GM18907 (cell line): ENCODE results near the gene ST6GALNAC3.

Experiments used
- ATAC-seq: cut with Tn5 transposase; IDR thresholded peaks from one replicate; pipeline ENCODE4 v1.9.1; 2021; ENCODE audit warnings: mild to moderate bottlenecking, moderate library complexity; ENCODE audit not compliant: unreplicated experiment

ST6GALNAC3 gene

DNA sequence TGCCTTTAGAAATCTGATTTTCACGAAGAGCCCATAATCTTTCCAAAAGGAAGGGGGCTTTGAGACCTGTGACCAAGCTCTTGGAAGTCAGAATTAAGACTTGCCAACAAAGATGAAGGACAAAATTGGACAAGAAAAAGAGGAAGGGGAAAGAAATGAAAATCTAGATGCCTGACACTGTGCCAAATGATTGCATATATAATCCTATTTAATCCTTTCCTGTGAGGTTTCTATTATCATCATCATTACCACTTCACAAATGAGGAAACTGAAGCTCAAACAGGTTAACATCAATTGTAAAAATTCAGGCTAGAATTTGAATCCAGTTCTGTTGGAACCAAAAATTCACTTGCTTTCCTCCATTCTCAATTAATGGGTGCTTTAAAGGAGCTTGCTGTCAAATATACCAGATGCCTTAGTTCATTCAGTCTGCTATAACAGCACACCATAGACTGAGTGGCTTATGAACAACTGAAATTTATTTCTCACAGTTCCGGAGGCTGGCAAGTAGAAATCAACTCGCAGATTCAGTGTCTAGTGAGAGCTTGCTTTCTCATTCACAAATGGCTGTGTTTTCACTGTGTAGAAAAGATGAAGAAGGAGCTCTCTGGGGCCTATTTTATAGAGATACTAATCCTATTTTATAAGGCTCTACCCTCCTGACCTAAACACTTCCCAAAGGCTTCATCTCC, 595.2 kb downstream of the ST6GALNAC3 start:
- no peak for ATAC-seq

DNA sequence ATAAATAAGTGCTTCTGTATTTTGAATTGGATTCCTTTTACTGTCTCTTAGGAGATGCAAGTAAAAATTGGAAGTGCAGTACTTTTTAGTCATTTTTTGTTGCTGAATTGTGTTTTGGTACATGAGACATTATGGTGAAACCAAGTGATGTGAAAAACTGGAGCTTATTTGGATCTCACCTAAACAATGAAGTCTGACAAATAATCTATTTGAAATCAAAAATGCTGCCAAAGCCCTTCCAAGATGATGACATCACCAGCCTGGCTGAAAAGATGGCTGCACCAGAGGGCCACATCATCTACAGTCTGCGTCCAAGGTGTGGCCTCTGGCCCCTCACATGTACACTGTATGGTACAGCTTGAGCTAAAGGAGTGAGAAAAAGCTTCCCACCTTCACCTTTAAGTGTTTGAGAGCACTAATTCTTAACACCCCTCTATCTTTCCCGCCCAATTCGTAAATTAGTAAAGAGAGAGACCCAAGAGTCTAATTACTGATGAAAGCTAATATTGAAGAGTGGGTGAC, 600.2 kb downstream of the ST6GALNAC3 start:
- no peak for ATAC-seq

DNA sequence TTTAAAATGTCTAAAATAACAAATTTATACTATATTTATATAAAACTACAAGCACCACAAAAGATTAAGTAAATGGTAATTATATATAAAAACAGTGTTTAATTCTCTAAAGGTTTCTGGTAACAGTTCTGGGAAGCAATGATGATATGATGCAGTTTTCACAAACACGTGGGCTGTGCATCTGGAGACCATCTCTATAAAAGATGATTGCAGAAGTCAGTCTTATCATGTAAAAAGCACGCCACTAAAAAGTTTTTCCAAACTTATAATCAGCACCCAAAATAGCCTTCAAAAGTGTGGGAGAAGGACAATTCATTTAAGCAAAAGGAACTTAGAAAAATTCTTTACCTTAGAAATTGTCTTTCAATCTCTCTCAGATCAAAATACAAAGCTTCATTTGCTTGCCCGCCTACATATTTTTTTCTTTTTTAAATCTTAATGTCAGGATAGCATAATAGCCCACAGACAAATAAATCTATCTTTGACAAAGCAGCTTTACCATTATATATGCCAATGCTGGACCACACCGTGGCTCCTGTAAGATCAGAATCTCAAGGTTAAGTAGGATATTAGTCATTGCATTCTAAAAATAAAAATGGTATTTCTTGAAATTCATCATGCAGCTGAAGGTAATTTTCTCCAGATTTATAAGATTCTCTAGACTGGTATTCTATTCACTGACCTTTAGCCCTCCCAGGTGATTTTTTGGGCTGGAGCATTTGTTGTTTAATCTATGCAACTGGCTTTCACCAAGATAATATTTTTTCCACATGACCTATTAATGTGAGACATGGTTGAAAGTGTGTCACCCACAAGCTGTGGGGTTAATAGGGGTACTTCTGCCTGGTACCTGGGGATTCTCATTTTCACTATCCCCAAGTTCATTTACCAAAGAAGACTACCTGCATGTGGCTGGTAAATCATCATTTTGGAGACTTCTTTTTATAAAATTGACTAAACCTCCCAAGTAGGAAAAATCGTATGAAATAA, 603.2 kb downstream of the ST6GALNAC3 start:
- ATAC-seq: peak; percentile 59

DNA sequence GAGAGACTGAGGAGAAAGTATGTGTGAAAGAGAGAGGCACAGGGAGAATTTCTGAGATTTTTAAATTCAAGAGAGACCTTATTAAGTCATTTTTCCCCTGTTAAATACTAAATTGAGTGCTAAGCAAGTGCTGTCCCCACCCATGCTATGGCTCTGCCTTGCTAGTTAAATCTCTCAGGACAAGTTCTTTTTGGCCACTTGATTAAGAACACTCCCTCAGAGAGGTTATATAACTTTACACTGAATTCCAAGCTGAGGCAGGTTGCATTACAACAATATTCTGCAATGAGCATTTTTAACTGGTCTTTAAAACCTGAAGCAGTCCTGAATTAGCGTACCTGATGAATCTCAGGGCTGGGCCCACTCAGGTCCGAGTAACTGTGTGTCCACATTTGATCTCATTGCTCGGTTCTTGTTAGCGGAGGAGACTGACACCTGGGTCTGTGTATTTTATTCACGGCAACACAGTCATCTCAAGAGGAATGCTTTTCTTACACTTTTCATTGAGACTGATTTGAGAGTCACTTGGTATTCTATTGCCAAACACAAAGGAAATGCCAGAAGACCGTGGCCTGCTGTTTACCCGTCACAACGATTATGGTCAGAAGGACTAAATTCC, 605.1 kb downstream of the ST6GALNAC3 start:
- ATAC-seq: no peak

DNA sequence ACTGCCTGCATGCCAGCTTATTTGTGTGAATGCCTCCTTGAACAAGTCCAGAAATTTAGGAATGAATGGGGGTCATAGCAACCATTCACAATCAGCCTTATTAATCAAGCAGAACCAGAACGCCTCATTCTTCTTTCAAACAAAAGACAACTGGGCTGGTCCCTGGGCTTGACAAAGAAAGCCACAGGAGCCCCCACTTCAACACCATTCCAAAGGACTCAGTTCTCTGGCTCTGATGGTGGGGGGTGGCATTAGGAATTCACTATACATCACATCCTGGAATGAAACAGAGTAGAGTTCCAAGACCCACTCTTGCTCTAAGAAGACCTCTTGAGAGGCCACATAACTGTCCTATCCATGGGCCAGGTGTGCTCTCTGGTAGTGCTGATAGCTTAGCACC, 606.1 kb downstream of the ST6GALNAC3 start:
- ATAC-seq: no peak

DNA sequence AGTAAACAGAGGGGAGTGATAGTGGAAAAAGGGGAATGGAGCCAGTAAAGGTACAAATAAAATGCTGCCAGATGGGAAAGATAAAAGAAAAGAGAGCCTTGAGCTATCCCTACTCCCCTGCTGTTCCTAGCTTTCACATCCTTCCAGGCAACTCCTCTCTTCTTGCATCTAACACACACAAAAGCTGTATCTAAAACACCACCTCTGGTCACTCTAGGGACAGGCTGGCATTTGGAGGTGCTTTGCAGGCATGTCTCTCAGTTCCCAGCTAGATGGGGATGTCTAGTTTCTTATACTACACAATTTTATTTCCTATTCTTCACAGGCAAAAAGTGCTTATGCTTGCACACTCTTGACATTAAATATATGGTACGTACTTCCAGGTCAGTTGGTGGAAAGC, 607.6 kb downstream of the ST6GALNAC3 start:
- ATAC-seq: no peak
